SK-N-SH (cell line): Measurements from ENCODE around the gene PTGR2. TPM values are rescaled to one million over a fixed set of nuclear protein-coding genes. Genes with fewer than 3 reads are reported as not detected.

Experiments used
- CTCF ChIA-PET: fragments of 300-600, 350-600 bp; formaldehyde crosslinking; extraction: SDS; loops from one replicate; lab custom pipeline; 2021; lab: Yijun Ruan, JAX
- POLR2A ChIA-PET: fragments of 350-600 bp; sonication (Branson Sonifier 250); formaldehyde crosslinking; extraction: SDS; loops from one replicate; lab custom pipeline; 2020; ENCODE audit warnings: antibody characterized with exemption, inconsistent platforms; lab: Yijun Ruan, JAX
- DNase-seq: peaks from one replicate; pipeline ENCODE4 v3.0.0; 2012
- H2AFZ ChIP-seq: fragments of 200-600 bp; sonication (generic); 2 replicates; pipeline ENCODE4 v1.8.1; 2016; ENCODE audit warnings: antibody characterized with exemption, mild to moderate bottlenecking, low read depth
- H3F3A ChIP-seq: fragments of 200-600 bp; sonication (generic); replicated peaks from 2 replicates; pipeline ENCODE3; 2016; ENCODE audit warnings: antibody characterized with exemption, mild to moderate bottlenecking; ENCODE audit not compliant: insufficient read depth
- H3K27ac ChIP-seq, 2 experiments: fragments of 200-500 bp in 1 of 2; fragments of 200-600 bp in 1 of 2; sonication (Bioruptor generic) in 1 of 2; sonication (generic), shearing (Covaris generic) in 1 of 2; 2 replicates each; pipeline versions ENCODE4 v1.5.1 to v1.6.1; 2014 to 2016; ENCODE audit warnings: low read depth in 2 of 2, inconsistent platforms in 1 of 2, low read length in 1 of 2, mild to moderate bottlenecking in 1 of 2, mixed read lengths in 1 of 2
- H3K27me3 ChIP-seq: fragments of 200-600 bp; sonication (generic), shearing (Covaris generic); 2 replicates; pipeline ENCODE4 v1.6.1; 2016; ENCODE audit warnings: mixed run types; ENCODE audit not compliant: insufficient read depth
- H3K36me3 ChIP-seq, 2 experiments: fragments of 200-500 bp in 1 of 2; fragments of 200-600 bp in 1 of 2; sonication (Bioruptor generic) in 1 of 2; sonication (generic) in 1 of 2; replicated peaks in 1 of 2; 2 replicates each; pipeline versions ENCODE3 to v1.5.1; 2014 to 2016; ENCODE audit warnings: low read length in 1 of 2, mild to moderate bottlenecking in 1 of 2; ENCODE audit not compliant: insufficient read depth in 2 of 2, control insufficient read depth in 1 of 2
- H3K4me1 ChIP-seq, 2 experiments: fragments of 200-500 bp in 1 of 2; fragments of 200-600 bp in 1 of 2; sonication (Bioruptor generic) in 1 of 2; sonication (generic), shearing (Covaris generic) in 1 of 2; 2 replicates each; pipeline versions ENCODE4 v1.5.1 to v1.6.1; 2014 to 2016; ENCODE audit warnings: low read depth in 1 of 2, low read length in 1 of 2, mixed run types in 1 of 2; ENCODE audit not compliant: insufficient read depth in 2 of 2, control insufficient read depth in 1 of 2
- H3K4me2 ChIP-seq: fragments of 200-600 bp; sonication (generic), shearing (Covaris generic); 2 replicates; pipeline ENCODE4 v1.6.1; 2017; ENCODE audit warnings: mixed run types
- H3K4me3 ChIP-seq, 2 experiments: fragments of 200-500 bp in 1 of 2; fragments of 200-600 bp in 1 of 2; sonication (Bioruptor generic) in 1 of 2; sonication (generic), shearing (Covaris generic) in 1 of 2; 2 replicates each; pipeline versions ENCODE4 v1.5.1 to v1.8.1; 2014 to 2016; ENCODE audit warnings: low read depth in 2 of 2, inconsistent platforms in 1 of 2, low read length in 1 of 2, mild to moderate bottlenecking in 1 of 2, mixed read lengths in 1 of 2, moderate library complexity in 1 of 2
- H3K79me2 ChIP-seq: fragments of 200-600 bp; sonication (generic); 2 replicates; pipeline ENCODE4 v1.8.1; 2017; ENCODE audit warnings: mild to moderate bottlenecking; ENCODE audit not compliant: insufficient read depth
- H3K9ac ChIP-seq: fragments of 200-600 bp; sonication (generic); 2 replicates; pipeline ENCODE4 v1.6.1; 2017; ENCODE audit warnings: mixed run types
- H3K9me2 ChIP-seq: fragments of 200-600 bp; sonication (generic); 2 replicates; pipeline ENCODE4 v1.6.1; 2017; ENCODE audit warnings: mixed run types
- H3K9me3 ChIP-seq: fragments of 200-600 bp; sonication (generic); 2 replicates; pipeline ENCODE4 v1.6.1; 2017; ENCODE audit warnings: mixed run types, mild to moderate bottlenecking, moderate library complexity
- H4K20me1 ChIP-seq: fragments of 200-600 bp; sonication (generic); 2 replicates; pipeline ENCODE4 v1.6.1; 2017; ENCODE audit warnings: mild to moderate bottlenecking, mixed run types; ENCODE audit not compliant: insufficient read depth
- ELF1 ChIP-seq: IDR thresholded peaks from 2 replicates; pipeline ENCODE4 v1.4.0; 2012
- EP300 ChIP-seq, 2 experiments: IDR thresholded peaks; 2 replicates each; pipeline versions ENCODE4 v1.4.0 to v1.6.1; 2012; ENCODE audit warnings: borderline replicate concordance in 1 of 2, low read depth in 1 of 2, low read length in 1 of 2
- EZH2phosphoT487 ChIP-seq: fragments of 200-600 bp; sonication (generic); IDR thresholded peaks from 2 replicates; pipeline ENCODE4 v1.6.1; 2017; ENCODE audit warnings: low read depth, mixed run types, mild to moderate bottlenecking, antibody characterized with exemption, moderate library complexity, borderline replicate concordance
- FOXJ3 ChIP-seq: sonication (generic); formaldehyde crosslinking; IDR thresholded peaks from 2 replicates; pipeline ENCODE4 v1.5.1; 2020; ENCODE audit warnings: mild to moderate bottlenecking, missing genetic modification reagents
- GATA2 ChIP-seq: sonication (generic); formaldehyde crosslinking; IDR thresholded peaks from 2 replicates; pipeline ENCODE4 v1.5.0; 2020; ENCODE audit warnings: mild to moderate bottlenecking, missing genetic modification reagents
- IRF3 ChIP-seq: fragments of 150-350 bp; IDR thresholded peaks from 2 replicates; pipeline ENCODE4 v1.6.1; 2016; ENCODE audit warnings: mild to moderate bottlenecking, low read depth, low read length
- JUND ChIP-seq: IDR thresholded peaks from 2 replicates; pipeline ENCODE4 v1.4.0; 2012
- MEF2A ChIP-seq: IDR thresholded peaks from 2 replicates; pipeline ENCODE4 v1.4.0; 2012; ENCODE audit warnings: low read depth, borderline replicate concordance
- PBX3 ChIP-seq: IDR thresholded peaks from 2 replicates; pipeline ENCODE4; 2012
- POLR2AphosphoS5 ChIP-seq: IDR thresholded peaks from 2 replicates; pipeline ENCODE4 v1.6.1; 2012; ENCODE audit warnings: low read depth, low read length
- RCOR1 ChIP-seq: fragments of 150-350 bp; IDR thresholded peaks from 2 replicates; pipeline ENCODE4 v1.6.1; 2017; ENCODE audit warnings: antibody characterized with exemption, low read length
- REST ChIP-seq: IDR thresholded peaks from 2 replicates; pipeline ENCODE4 v1.6.1; 2012; ENCODE audit warnings: mild to moderate bottlenecking, low read depth, low read length, moderate library complexity
- RFX5 ChIP-seq: IDR thresholded peaks from 2 replicates; pipeline ENCODE4 v1.6.1; 2012; ENCODE audit warnings: mild to moderate bottlenecking, improper control_type of control experiment, low read length
- SMC3 ChIP-seq: IDR thresholded peaks from 2 replicates; pipeline ENCODE4 v1.6.1; 2012; ENCODE audit warnings: low read depth, low read length, improper control_type of control experiment
- TCF12 ChIP-seq: IDR thresholded peaks from 2 replicates; pipeline ENCODE4 v1.4.0; 2012
- WGBS: methylation state at CpG from one replicate; pipeline ENCODE4 v1.1.6; 2017; ENCODE audit warnings: low lambda C conversion rate; 5-methylcytosine and 5-hydroxymethylcytosine counted together
- polyA plus RNA-seq, 3 experiments: library from polyadenylated mRNA; depleted of rRNA; stranded (reverse); fragments of >200 nt; gene quantifications; 2 replicates each; pipeline ENCODE4 v1.2.3, GENCODE V29; 2012
- TF ChIP-seq, protein P1 (sequence below): fragments of 150-350 bp; IDR thresholded peaks from 2 replicates; pipeline ENCODE4 v1.6.1; 2017; ENCODE audit warnings: antibody characterized with exemption, low read length, low read depth, borderline replicate concordance
- TF ChIP-seq, protein P2 (sequence below): fragments of 200-600 bp; sonication (generic); IDR thresholded peaks from 2 replicates; pipeline ENCODE4 v1.6.1; 2017; ENCODE audit warnings: antibody characterized with exemption, mild to moderate bottlenecking, moderate library complexity

The PTGR2 gene
- polyA plus RNA-seq, 1 of the 3 experiments (the other 2 are of a cell fraction) = 7.1 TPM

DNA sequence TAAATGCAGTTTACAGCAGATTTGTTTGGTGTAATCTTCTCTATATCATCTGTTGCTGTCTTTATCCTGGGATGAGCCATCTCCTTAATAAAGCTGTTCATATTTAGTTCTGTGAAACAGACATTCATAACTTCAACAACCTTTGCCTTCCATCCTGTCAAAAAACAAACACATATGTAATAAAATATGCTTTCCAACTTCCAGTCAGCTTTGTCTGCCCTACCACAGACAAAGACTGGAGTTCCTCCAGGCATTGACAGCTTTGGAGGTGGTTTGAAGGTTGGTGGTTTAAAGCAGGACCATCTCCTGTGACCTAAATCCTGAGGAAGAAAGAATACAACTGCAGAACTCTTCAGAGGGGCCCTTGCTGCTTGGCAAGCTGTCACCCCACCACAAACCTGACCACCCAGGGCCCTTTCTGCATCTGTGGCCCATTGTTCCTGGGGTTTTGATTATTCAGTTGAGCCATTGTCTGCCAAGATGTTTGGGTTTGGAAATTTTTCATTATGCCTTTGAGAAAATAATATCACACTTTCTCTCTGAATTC lies 28.2 kb upstream of the PTGR2 start:
- TF ChIP-seq JUND = no peak
- no peak for TF ChIP-seq EP300 (IDR thresholded peaks at IDR 0.05; ENCODE audit: borderline replicate concordance in 1 of 2, low read depth in 1 of 2, low read length in 1 of 2)
- no peak for TF ChIP-seq FOXJ3 (CRISPR knock-in tag)
- POLR2A ChIA-PET = no interaction called here
- Histone ChIP-seq H2AFZ (no peak overlapping the region), H3K9me2 (no peaks in the 10 kb centered on the region), H3K4me1 (peaks cover 0 to 3% of the 10 kb centered on the region in 2 experiments; a peak in 1 of 4 replicates), H3F3A (no peaks in the 10 kb centered on the region), H4K20me1 (no peaks in the 10 kb centered on the region), H3K9me3 (no peaks in the 10 kb centered on the region), H3K36me3 (no peaks in the 10 kb centered on the region), H3K79me2 (no peaks in the 10 kb centered on the region), H3K27ac (no peak overlapping the region), H3K4me2 (no peak overlapping the region), H3K27me3 (no peaks in the 10 kb centered on the region), H3K4me3 (no peak overlapping the region), H3K9ac (no peak overlapping the region)
- CTCF ChIA-PET = interaction anchor here (0.8 to 3.6 kb wide), 11 partner anchors 12 to 95 kb away, joined by 3 to 17 read pairs (median 3); no protein-coding TSS in a partner anchor
- no peak for DNase-seq

- Histone ChIP-seq H3K4me1 (peaks cover 0 to 3% of the 10 kb centered on the region in 2 experiments; a peak in 1 of 4 replicates), H4K20me1 (no peaks in the 10 kb centered on the region), H3K4me3 (no peak overlapping the region), H2AFZ (no peak overlapping the region), H3K9me3 (no peaks in the 10 kb centered on the region), H3K4me2 (no peak overlapping the region), H3F3A (no peaks in the 10 kb centered on the region), H3K36me3 (no peaks in the 10 kb centered on the region), H3K9ac (no peak overlapping the region), H3K27ac (no peak overlapping the region), H3K79me2 (no peaks in the 10 kb centered on the region), H3K27me3 (no peaks in the 10 kb centered on the region), H3K9me2 (no peaks in the 10 kb centered on the region)
- ChIA-PET CTCF (interaction anchor here (0.9 to 5.7 kb wide), 7 partner anchors 9 to 96 kb away, joined by 3 to 70 read pairs (median 6); no protein-coding TSS in a partner anchor), POLR2A (no interaction called here)
- DNase-seq = no peak
- 88% methylated on average over 4 of the region's 4 CpGs for WGBS
- TF ChIP-seq MEF2A = no peak
- no peak for TF ChIP-seq TCF12
- TF ChIP-seq REST = no peak
- TF ChIP-seq, protein P1, sequence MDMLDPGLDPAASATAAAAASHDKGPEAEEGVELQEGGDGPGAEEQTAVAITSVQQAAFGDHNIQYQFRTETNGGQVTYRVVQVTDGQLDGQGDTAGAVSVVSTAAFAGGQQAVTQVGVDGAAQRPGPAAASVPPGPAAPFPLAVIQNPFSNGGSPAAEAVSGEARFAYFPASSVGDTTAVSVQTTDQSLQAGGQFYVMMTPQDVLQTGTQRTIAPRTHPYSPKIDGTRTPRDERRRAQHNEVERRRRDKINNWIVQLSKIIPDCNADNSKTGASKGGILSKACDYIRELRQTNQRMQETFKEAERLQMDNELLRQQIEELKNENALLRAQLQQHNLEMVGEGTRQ = no peak
- no peak for TF ChIP-seq SMC3
- TF ChIP-seq EZH2phosphoT487 = no peak
- no peak for TF ChIP-seq ELF1
- no peak for TF ChIP-seq RCOR1
- no peak for TF ChIP-seq POLR2AphosphoS5
- TF ChIP-seq IRF3 = no peak
- no peak for TF ChIP-seq GATA2 (CRISPR knock-in tag)
- TF ChIP-seq, protein P2, sequence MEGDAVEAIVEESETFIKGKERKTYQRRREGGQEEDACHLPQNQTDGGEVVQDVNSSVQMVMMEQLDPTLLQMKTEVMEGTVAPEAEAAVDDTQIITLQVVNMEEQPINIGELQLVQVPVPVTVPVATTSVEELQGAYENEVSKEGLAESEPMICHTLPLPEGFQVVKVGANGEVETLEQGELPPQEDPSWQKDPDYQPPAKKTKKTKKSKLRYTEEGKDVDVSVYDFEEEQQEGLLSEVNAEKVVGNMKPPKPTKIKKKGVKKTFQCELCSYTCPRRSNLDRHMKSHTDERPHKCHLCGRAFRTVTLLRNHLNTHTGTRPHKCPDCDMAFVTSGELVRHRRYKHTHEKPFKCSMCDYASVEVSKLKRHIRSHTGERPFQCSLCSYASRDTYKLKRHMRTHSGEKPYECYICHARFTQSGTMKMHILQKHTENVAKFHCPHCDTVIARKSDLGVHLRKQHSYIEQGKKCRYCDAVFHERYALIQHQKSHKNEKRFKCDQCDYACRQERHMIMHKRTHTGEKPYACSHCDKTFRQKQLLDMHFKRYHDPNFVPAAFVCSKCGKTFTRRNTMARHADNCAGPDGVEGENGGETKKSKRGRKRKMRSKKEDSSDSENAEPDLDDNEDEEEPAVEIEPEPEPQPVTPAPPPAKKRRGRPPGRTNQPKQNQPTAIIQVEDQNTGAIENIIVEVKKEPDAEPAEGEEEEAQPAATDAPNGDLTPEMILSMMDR = no peak
- TF ChIP-seq PBX3 = no peak
- TF ChIP-seq RFX5 = no peak
Observed at GRCh38 chr14:73824127-73824526, 27.5 kb upstream of the PTGR2 start.
